Stomach smooth muscle (tissue), 2 donors: ENCODE measurements around the gene PNPLA2.
A peak's percentile ranks its signal among the peaks of the same experiment; 100 is the strongest.

ENCODE experiments used
- H3K27ac ChIP-seq: one replicate; pipeline ENCODE4 v1.7.0; 2013; ENCODE audit warnings: mild to moderate bottlenecking, low read length, inconsistent platforms
- H3K27me3 ChIP-seq, 2 donors: one replicate each; pipeline ENCODE4 v1.7.0; 2013; ENCODE audit warnings: low read length in 2 of 2; ENCODE audit not compliant: insufficient read depth in 2 of 2, control insufficient read depth in 1 of 2
- H3K36me3 ChIP-seq, 2 donors: one replicate each; pipeline ENCODE4 v1.7.0; 2013; ENCODE audit warnings: low read length in 2 of 2; ENCODE audit not compliant: control insufficient read depth in 2 of 2, insufficient read depth in 2 of 2
- H3K4me1 ChIP-seq: one replicate; pipeline ENCODE4 v1.7.0; 2013; ENCODE audit warnings: low read length; ENCODE audit not compliant: control insufficient read depth, insufficient read depth
- H3K4me3 ChIP-seq, 2 donors: one replicate each; pipeline ENCODE4 v1.7.0; 2013; ENCODE audit warnings: low read length in 2 of 2
- H3K9ac ChIP-seq, 2 donors: one replicate each; pipeline ENCODE4 v1.7.0; 2013; ENCODE audit warnings: low read length in 2 of 2, mild to moderate bottlenecking in 1 of 2
- H3K9me3 ChIP-seq, 2 donors: one replicate each; pipeline ENCODE4 v1.7.0; 2013; ENCODE audit warnings: low read length in 2 of 2; ENCODE audit not compliant: control insufficient read depth in 2 of 2
- donor health status: healthy.
- donor health status: Pancreatic carcinoma.

PNPLA2 gene

GRCh38 chr11:849104-849824 lies 30.6 kb downstream of the PNPLA2 start:
- H3K4me1 ChIP-seq = peaks cover 55% of the 10 kb centered on the region
- peaks cover 5 to 22% of the 10 kb centered on the region in 2 donors for H3K27me3 ChIP-seq
- no peaks in the 10 kb centered on the region for H3K9me3 ChIP-seq
- H3K36me3 ChIP-seq = no peaks in the 10 kb centered on the region
- H3K9ac ChIP-seq = no peak overlapping the region
- peak overlapping the region in 1 of 2 donors; percentile 58 for H3K4me3 ChIP-seq
- H3K27ac ChIP-seq = no peak overlapping the region

DNA sequence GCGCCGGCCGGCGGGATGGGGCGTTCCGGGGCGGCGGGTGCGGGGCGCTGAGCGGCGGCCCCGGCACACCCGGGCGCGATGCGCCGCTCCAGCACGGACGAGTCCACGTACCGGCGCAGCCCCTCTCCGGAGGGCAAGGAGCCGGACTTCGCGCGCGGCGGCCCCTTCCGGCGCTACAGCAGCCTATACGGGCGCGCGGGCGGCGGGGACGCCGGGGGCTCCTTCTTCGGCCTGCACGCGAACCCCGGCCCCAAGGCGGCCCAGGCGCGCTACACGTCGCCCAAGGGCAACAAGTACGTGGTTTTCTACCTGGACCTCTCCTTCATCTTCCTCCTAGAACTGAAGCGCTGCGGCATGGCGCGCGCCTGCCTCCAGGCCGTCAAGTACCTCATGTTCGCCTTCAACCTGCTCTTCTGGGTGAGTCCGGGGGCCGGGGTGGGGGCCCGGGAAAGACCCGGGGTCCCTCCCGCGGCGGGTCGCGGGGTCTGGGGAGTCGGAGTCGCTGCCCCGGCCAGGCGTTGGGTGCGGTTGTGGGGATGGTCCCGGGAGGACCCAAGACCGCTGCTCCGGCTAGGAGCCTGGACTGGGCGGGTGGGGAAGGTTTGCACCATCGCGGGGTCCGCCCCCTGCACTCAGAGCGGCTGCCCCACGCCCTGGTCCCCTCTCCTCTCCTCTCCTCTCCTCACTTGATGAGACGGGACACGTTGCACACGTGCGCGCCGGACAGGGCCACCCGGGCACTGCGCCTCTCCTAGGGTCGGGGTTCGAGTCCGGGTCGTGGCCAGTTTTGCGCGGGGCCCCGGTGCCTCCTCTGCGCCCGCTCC lies 31.4 kb downstream of the PNPLA2 start:
- Histone ChIP-seq H3K27me3 (peaks cover 5 to 22% of the 10 kb centered on the region in 2 donors), H3K4me1 (peaks cover 47% of the 10 kb centered on the region), H3K27ac (no peak overlapping the region), H3K9me3 (no peaks in the 10 kb centered on the region), H3K4me3 (peak overlapping the region; percentile 19 to 61), H3K36me3 (no peaks in the 10 kb centered on the region), H3K9ac (no peak overlapping the region)

- no peaks in the 10 kb centered on the region for H3K9me3 ChIP-seq
- peak overlapping the region in 1 of 2 donors; percentile 61 for H3K4me3 ChIP-seq
- H3K36me3 ChIP-seq = no peaks in the 10 kb centered on the region
- H3K4me1 ChIP-seq = peaks cover 38% of the 10 kb centered on the region
- H3K9ac ChIP-seq = no peak overlapping the region
- peaks cover 5 to 22% of the 10 kb centered on the region in 2 donors for H3K27me3 ChIP-seq
- H3K27ac ChIP-seq = no peak overlapping the region
Observed at GRCh38 chr11:850775-851763, 32.4 kb downstream of the PNPLA2 start.

GRCh38 chr11:852762-853161 lies 34.0 kb downstream of the PNPLA2 start:
- Histone ChIP-seq H3K27ac (no peak overlapping the region), H3K27me3 (peaks cover 5 to 20% of the 10 kb centered on the region in 2 donors), H3K9me3 (no peaks in the 10 kb centered on the region), H3K4me3 (no peak overlapping the region), H3K9ac (no peak overlapping the region), H3K4me1 (peaks cover 32% of the 10 kb centered on the region), H3K36me3 (no peaks in the 10 kb centered on the region)

GRCh38 chr11:853682-854448 lies 35.2 kb downstream of the PNPLA2 start:
- H3K9me3 ChIP-seq = no peaks in the 10 kb centered on the region
- no peak overlapping the region for H3K27ac ChIP-seq
- no peak overlapping the region for H3K4me3 ChIP-seq
- peaks cover 24% of the 10 kb centered on the region for H3K4me1 ChIP-seq
- no peaks in the 10 kb centered on the region for H3K36me3 ChIP-seq
- no peak overlapping the region for H3K9ac ChIP-seq
- peaks cover 0 to 11% of the 10 kb centered on the region in 2 donors for H3K27me3 ChIP-seq

- no peaks in the 10 kb centered on the region for H3K36me3 ChIP-seq
- H3K9ac ChIP-seq = no peak overlapping the region
- no peaks in the 10 kb centered on the region for H3K9me3 ChIP-seq
- H3K27me3 ChIP-seq = peaks cover 0 to 5% of the 10 kb centered on the region in 2 donors
- no peak overlapping the region for H3K27ac ChIP-seq
- H3K4me3 ChIP-seq = no peak overlapping the region
- peaks cover 28% of the 10 kb centered on the region for H3K4me1 ChIP-seq
Observed at GRCh38 chr11:854601-855329, 36.1 kb downstream of the PNPLA2 start.

GRCh38 chr11:855330-855674 lies 36.6 kb downstream of the PNPLA2 start:
- H3K9me3 ChIP-seq = no peaks in the 10 kb centered on the region
- no peak overlapping the region for H3K27ac ChIP-seq
- no peaks in the 10 kb centered on the region for H3K36me3 ChIP-seq
- peaks cover 29% of the 10 kb centered on the region for H3K4me1 ChIP-seq
- H3K27me3 ChIP-seq = peaks cover 0 to 1% of the 10 kb centered on the region in 2 donors
- no peak overlapping the region for H3K9ac ChIP-seq
- H3K4me3 ChIP-seq = no peak overlapping the region

- H3K9ac ChIP-seq = no peak overlapping the region
- H3K4me1 ChIP-seq = peaks cover 30% of the 10 kb centered on the region
- H3K9me3 ChIP-seq = no peaks in the 10 kb centered on the region
- H3K4me3 ChIP-seq = no peak overlapping the region
- H3K36me3 ChIP-seq = no peaks in the 10 kb centered on the region
- H3K27me3 ChIP-seq = no peaks in the 10 kb centered on the region
- H3K27ac ChIP-seq = no peak overlapping the region
Observed at GRCh38 chr11:855796-856195, 37.1 kb downstream of the PNPLA2 start.

DNA sequence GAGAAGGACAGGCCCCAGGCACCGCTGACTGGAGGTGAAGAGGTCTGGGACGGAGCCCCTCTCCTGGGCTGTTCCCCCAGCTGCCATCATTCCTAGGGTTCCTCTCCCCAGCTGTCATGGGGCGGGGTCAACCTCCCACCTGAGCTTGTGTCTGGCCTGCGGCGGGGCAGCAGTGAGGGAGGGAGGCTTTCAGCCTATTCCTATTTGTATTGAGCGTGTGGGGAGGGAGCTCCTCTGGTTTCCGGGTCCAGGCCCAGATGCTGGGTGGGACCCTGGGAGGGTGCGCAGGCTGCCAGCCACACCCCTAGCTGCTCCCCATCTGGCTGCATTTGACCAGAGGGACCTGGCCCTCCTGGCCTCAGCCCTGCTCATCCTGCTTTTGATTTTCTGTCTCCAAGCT lies 37.7 kb downstream of the PNPLA2 start:
- H3K36me3 ChIP-seq = no peaks in the 10 kb centered on the region
- no peak overlapping the region for H3K27ac ChIP-seq
- H3K4me1 ChIP-seq = peaks cover 26% of the 10 kb centered on the region
- H3K4me3 ChIP-seq = no peak overlapping the region
- no peaks in the 10 kb centered on the region for H3K27me3 ChIP-seq
- H3K9me3 ChIP-seq = no peaks in the 10 kb centered on the region
- H3K9ac ChIP-seq = no peak overlapping the region
